Rectal smooth muscle tissue (tissue), 1 donor: ENCODE results near the gene CACNG7.

ENCODE experiments used
- H3K27ac ChIP-seq: one replicate; pipeline ENCODE4 v1.7.0; 2013; ENCODE audit warnings: low read depth, low read length, inconsistent platforms
- H3K27me3 ChIP-seq: one replicate; pipeline ENCODE4 v1.7.0; 2013; ENCODE audit warnings: low read length; ENCODE audit not compliant: control insufficient read depth, insufficient read depth
- H3K36me3 ChIP-seq: one replicate; pipeline ENCODE4 v1.7.0; 2013; ENCODE audit warnings: low read length; ENCODE audit not compliant: control insufficient read depth, insufficient read depth
- H3K4me1 ChIP-seq: one replicate; pipeline ENCODE4 v1.7.0; 2013; ENCODE audit warnings: low read length; ENCODE audit not compliant: control insufficient read depth, insufficient read depth
- H3K4me3 ChIP-seq: one replicate; pipeline ENCODE4 v1.7.0; 2013; ENCODE audit warnings: low read length
- H3K9ac ChIP-seq: one replicate; pipeline ENCODE4 v1.7.0; 2013; ENCODE audit warnings: low read length

Gene CACNG7

DNA sequence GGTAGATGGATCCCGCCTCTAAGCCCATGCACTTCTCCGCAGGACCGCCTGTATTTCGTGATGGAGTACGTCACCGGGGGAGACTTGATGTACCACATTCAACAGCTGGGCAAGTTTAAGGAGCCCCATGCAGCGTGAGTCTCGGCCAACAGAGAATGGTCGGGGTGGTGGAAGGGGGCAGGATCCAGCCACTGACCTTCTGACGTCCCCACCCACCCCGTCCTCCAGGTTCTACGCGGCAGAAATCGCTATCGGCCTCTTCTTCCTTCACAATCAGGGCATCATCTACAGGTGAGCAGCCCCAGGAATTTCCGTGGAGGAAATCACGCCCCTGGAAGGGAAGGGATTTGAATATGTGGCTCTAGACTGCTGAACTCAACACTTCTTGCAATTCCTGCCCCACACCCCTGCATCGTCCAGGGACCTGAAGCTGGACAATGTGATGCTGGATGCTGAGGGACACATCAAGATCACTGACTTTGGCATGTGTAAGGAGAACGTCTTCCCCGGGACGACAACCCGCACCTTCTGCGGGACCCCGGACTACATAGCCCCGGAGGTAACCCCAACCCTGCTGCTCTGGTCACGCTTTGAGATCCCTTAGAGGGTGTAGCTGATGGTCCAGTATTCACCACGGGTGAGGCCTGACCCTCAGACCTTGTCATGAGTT is 8.8 kb upstream of the CACNG7 start:
- no peak overlapping the region for H3K9ac ChIP-seq
- no peak overlapping the region for H3K4me3 ChIP-seq
- no peak overlapping the region for H3K27ac ChIP-seq
- no peaks in the 10 kb centered on the region for H3K4me1 ChIP-seq
- H3K27me3 ChIP-seq: peaks cover 10% of the 10 kb centered on the region
- no peaks in the 10 kb centered on the region for H3K36me3 ChIP-seq

- H3K4me3 ChIP-seq: no peak overlapping the region
- H3K36me3 ChIP-seq: no peaks in the 10 kb centered on the region
- H3K27me3 ChIP-seq: peaks cover 24% of the 10 kb centered on the region
- no peaks in the 10 kb centered on the region for H3K4me1 ChIP-seq
- H3K27ac ChIP-seq: no peak overlapping the region
- H3K9ac ChIP-seq: no peak overlapping the region
These were observed 5.9 kb upstream of the CACNG7 start for GRCh38 chr19:53903055-53903680.

GRCh38 chr19:53904909-53905308 is 4.2 kb upstream of the CACNG7 start:
- Histone ChIP-seq H3K27me3 (peaks cover 33% of the 10 kb centered on the region), H3K9ac (no peak overlapping the region)

DNA sequence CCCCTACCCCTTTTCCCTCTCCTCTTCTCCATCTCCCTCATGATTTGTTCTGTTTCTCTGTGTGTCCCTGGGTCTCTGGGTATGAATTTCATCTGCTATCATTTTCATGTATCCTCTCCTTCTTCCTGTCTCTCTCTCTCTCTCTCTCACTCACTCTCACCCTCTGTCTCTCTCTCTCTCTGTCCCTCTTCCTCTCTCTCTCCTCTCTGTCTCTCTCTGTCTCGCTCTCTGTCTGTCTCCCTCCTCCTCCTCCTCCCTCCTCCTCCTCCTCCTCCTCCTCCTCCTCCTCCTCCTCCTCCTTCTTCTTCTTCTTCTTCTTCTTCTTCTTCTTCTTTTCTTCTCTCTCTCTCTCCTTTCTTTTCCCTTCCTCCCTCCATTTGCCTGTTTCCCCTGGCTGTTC is 3.3 kb upstream of the CACNG7 start:
- H3K36me3 ChIP-seq: no peaks in the 10 kb centered on the region
- no peaks in the 10 kb centered on the region for H3K4me1 ChIP-seq
- H3K27me3 ChIP-seq: peaks cover 33% of the 10 kb centered on the region
- no peak overlapping the region for H3K4me3 ChIP-seq
- no peak overlapping the region for H3K9ac ChIP-seq
- no peak overlapping the region for H3K27ac ChIP-seq

More at GRCh38 chr19:53904909-53905308, 4.2 kb upstream of the CACNG7 start:
- H3K4me1 ChIP-seq: no peaks in the 10 kb centered on the region
- H3K36me3 ChIP-seq: no peaks in the 10 kb centered on the region
- no peak overlapping the region for H3K27ac ChIP-seq
- H3K4me3 ChIP-seq: no peak overlapping the region

DNA sequence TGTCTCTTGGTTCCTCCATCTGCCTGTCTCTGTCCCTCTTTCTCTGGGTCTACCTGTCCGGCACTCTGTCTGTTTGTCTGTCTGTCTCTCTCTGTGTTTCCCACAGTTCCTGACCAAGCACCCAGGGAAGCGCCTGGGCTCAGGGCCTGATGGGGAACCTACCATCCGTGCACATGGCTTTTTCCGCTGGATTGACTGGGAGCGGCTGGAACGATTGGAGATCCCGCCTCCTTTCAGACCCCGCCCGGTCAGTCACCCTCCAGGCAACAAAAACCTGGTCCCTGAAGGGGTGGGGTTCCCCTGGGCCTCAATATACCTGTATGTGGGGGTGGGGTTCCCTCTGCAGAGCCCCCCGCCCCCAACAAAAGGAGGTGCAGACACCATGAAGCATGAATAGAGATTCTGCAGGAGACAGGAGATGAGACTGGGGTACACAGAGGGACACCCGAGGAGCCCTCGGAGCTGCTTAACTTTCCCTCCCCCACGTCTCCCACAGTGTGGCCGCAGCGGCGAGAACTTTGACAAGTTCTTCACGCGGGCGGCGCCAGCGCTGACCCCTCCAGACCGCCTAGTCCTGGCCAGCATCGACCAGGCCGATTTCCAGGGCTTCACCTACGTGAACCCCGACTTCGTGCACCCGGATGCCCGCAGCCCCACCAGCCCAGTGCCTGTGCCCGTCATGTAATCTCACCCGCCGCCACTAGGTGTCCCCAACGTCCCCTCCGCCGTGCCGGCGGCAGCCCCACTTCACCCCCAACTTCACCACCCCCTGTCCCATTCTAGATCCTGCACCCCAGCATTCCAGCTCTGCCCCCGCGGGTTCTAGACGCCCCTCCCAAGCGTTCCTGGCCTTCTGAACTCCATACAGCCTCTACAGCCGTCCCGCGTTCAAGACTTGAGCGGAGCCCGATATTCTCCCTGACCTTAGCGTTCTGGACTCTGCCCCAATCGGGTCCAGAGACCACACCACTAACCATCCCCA is 2.6 kb upstream of the CACNG7 start:
- peaks cover 33% of the 10 kb centered on the region for H3K27me3 ChIP-seq

GRCh38 chr19:53907193-53907581 is 1.9 kb upstream of the CACNG7 start:
- Histone ChIP-seq H3K27ac (no peak overlapping the region), H3K36me3 (no peaks in the 10 kb centered on the region), H3K9ac (no peak overlapping the region), H3K4me3 (no peak overlapping the region), H3K4me1 (no peaks in the 10 kb centered on the region), H3K27me3 (peaks cover 33% of the 10 kb centered on the region)

More for the DNA sequence above, 2.6 kb upstream of the CACNG7 start:
- no peak overlapping the region for H3K4me3 ChIP-seq
- no peak overlapping the region for H3K9ac ChIP-seq
- H3K27ac ChIP-seq: no peak overlapping the region
- no peaks in the 10 kb centered on the region for H3K36me3 ChIP-seq
- no peaks in the 10 kb centered on the region for H3K4me1 ChIP-seq

- no peak overlapping the region for H3K4me3 ChIP-seq
- H3K36me3 ChIP-seq: no peaks in the 10 kb centered on the region
- no peak overlapping the region for H3K9ac ChIP-seq
- H3K27me3 ChIP-seq: peaks cover 33% of the 10 kb centered on the region
- H3K4me1 ChIP-seq: no peaks in the 10 kb centered on the region
- H3K27ac ChIP-seq: no peak overlapping the region
These were observed 1.4 kb upstream of the CACNG7 start for GRCh38 chr19:53907690-53908089.

GRCh38 chr19:53908106-53908934 is 758 bp upstream of the CACNG7 start:
- no peaks in the 10 kb centered on the region for H3K36me3 ChIP-seq
- H3K4me1 ChIP-seq: no peaks in the 10 kb centered on the region
- no peak overlapping the region for H3K4me3 ChIP-seq
- H3K27ac ChIP-seq: no peak overlapping the region
- H3K9ac ChIP-seq: no peak overlapping the region
- H3K27me3 ChIP-seq: peaks cover 33% of the 10 kb centered on the region

GRCh38 chr19:53909471-53910169 is 542 bp downstream of the CACNG7 start:
- H3K4me3 ChIP-seq: no peak overlapping the region
- H3K4me1 ChIP-seq: no peaks in the 10 kb centered on the region
- H3K27ac ChIP-seq: no peak overlapping the region
- H3K36me3 ChIP-seq: no peaks in the 10 kb centered on the region
- H3K9ac ChIP-seq: no peak overlapping the region
- H3K27me3 ChIP-seq: peaks cover 30% of the 10 kb centered on the region

GRCh38 chr19:53910170-53910518 is 1.1 kb downstream of the CACNG7 start:
- no peak overlapping the region for H3K4me3 ChIP-seq
- peaks cover 29% of the 10 kb centered on the region for H3K27me3 ChIP-seq
- no peaks in the 10 kb centered on the region for H3K36me3 ChIP-seq
- H3K27ac ChIP-seq: no peak overlapping the region
- H3K9ac ChIP-seq: no peak overlapping the region
- no peaks in the 10 kb centered on the region for H3K4me1 ChIP-seq

GRCh38 chr19:53912653-53913052 is 3.6 kb downstream of the CACNG7 start:
- Histone ChIP-seq H3K27ac (no peak overlapping the region), H3K27me3 (peaks cover 16% of the 10 kb centered on the region), H3K36me3 (no peaks in the 10 kb centered on the region), H3K4me1 (no peaks in the 10 kb centered on the region), H3K4me3 (no peak overlapping the region), H3K9ac (no peak overlapping the region)
